Muscle layer of colon (tissue), 2 donors: ENCODE data around the gene DIS3L.

Experiments used
- H3K27ac ChIP-seq: one replicate; pipeline ENCODE4 v1.7.0; 2013; ENCODE audit warnings: low read depth, mild to moderate bottlenecking, low read length, moderate library complexity
- H3K27me3 ChIP-seq, 2 donors: one replicate each; pipeline ENCODE4 v1.7.0; 2013; ENCODE audit warnings: low read length in 2 of 2, mild to moderate bottlenecking in 2 of 2; ENCODE audit not compliant: insufficient read depth in 2 of 2, control insufficient read depth in 1 of 2
- H3K36me3 ChIP-seq: one replicate; pipeline ENCODE4 v1.7.0; 2013; ENCODE audit warnings: mild to moderate bottlenecking, low read length; ENCODE audit not compliant: insufficient read depth
- H3K4me1 ChIP-seq: one replicate; pipeline ENCODE4 v1.7.0; 2013; ENCODE audit warnings: mild to moderate bottlenecking, low read length; ENCODE audit not compliant: insufficient read depth
- H3K4me3 ChIP-seq, 2 donors: one replicate each; pipeline ENCODE4 v1.7.0; 2013; ENCODE audit warnings: low read length in 2 of 2, low read depth in 1 of 2, mild to moderate bottlenecking in 1 of 2, moderate library complexity in 1 of 2
- H3K9ac ChIP-seq: one replicate; pipeline ENCODE4 v1.7.0; 2013; ENCODE audit warnings: low read length
- H3K9me3 ChIP-seq: one replicate; pipeline ENCODE4 v1.7.0; 2013; ENCODE audit warnings: mild to moderate bottlenecking, low read length
- donor health status: abdominal sarcoma.
- donor health status: Adenocarcinoma of cecum.

Gene DIS3L

GRCh38 chr15:66284271-66284670, 9.1 kb upstream of the DIS3L start:
- H3K4me3 ChIP-seq: no peak overlapping the region
- H3K4me1 ChIP-seq: no peaks in the 10 kb centered on the region
- no peaks in the 10 kb centered on the region for H3K36me3 ChIP-seq
- no peak overlapping the region for H3K9ac ChIP-seq
- H3K9me3 ChIP-seq: no peaks in the 10 kb centered on the region
- H3K27ac ChIP-seq: no peak overlapping the region
- no peaks in the 10 kb centered on the region for H3K27me3 ChIP-seq

GRCh38 chr15:66285533-66286280, 7.7 kb upstream of the DIS3L start:
- Histone ChIP-seq H3K9ac (no peak overlapping the region), H3K36me3 (no peaks in the 10 kb centered on the region), H3K27ac (no peak overlapping the region), H3K9me3 (no peaks in the 10 kb centered on the region), H3K27me3 (no peaks in the 10 kb centered on the region), H3K4me1 (no peaks in the 10 kb centered on the region), H3K4me3 (no peak overlapping the region)

- no peak overlapping the region for H3K4me3 ChIP-seq
- H3K9me3 ChIP-seq: no peaks in the 10 kb centered on the region
- H3K9ac ChIP-seq: no peak overlapping the region
- H3K27ac ChIP-seq: no peak overlapping the region
- peaks cover 9% of the 10 kb centered on the region for H3K4me1 ChIP-seq
- no peaks in the 10 kb centered on the region for H3K36me3 ChIP-seq
- H3K27me3 ChIP-seq: no peaks in the 10 kb centered on the region
Observed at GRCh38 chr15:66287461-66288057, 5.8 kb upstream of the DIS3L start.

GRCh38 chr15:66288093-66288492, 5.3 kb upstream of the DIS3L start:
- no peaks in the 10 kb centered on the region for H3K9me3 ChIP-seq
- H3K4me3 ChIP-seq: no peak overlapping the region
- peaks cover 11% of the 10 kb centered on the region for H3K4me1 ChIP-seq
- no peaks in the 10 kb centered on the region for H3K36me3 ChIP-seq
- no peak overlapping the region for H3K27ac ChIP-seq
- no peaks in the 10 kb centered on the region for H3K27me3 ChIP-seq
- no peak overlapping the region for H3K9ac ChIP-seq

- Histone ChIP-seq H3K9ac (no peak overlapping the region), H3K4me1 (peaks cover 11% of the 10 kb centered on the region), H3K4me3 (no peak overlapping the region), H3K36me3 (no peaks in the 10 kb centered on the region), H3K27ac (no peak overlapping the region), H3K27me3 (no peaks in the 10 kb centered on the region), H3K9me3 (no peaks in the 10 kb centered on the region)
Observed at GRCh38 chr15:66288551-66289185, 4.7 kb upstream of the DIS3L start.

- H3K9me3 ChIP-seq: no peaks in the 10 kb centered on the region
- H3K4me3 ChIP-seq: no peak overlapping the region
- H3K36me3 ChIP-seq: no peaks in the 10 kb centered on the region
- H3K9ac ChIP-seq: no peak overlapping the region
- peaks cover 20% of the 10 kb centered on the region for H3K4me1 ChIP-seq
- H3K27me3 ChIP-seq: no peaks in the 10 kb centered on the region
- H3K27ac ChIP-seq: no peak overlapping the region
Observed at GRCh38 chr15:66290007-66290406, 3.4 kb upstream of the DIS3L start.

- peaks cover 23% of the 10 kb centered on the region for H3K4me1 ChIP-seq
- no peak overlapping the region for H3K9ac ChIP-seq
- no peak overlapping the region for H3K27ac ChIP-seq
- H3K4me3 ChIP-seq: no peak overlapping the region
- no peaks in the 10 kb centered on the region for H3K36me3 ChIP-seq
- H3K9me3 ChIP-seq: no peaks in the 10 kb centered on the region
- no peaks in the 10 kb centered on the region for H3K27me3 ChIP-seq
Observed at GRCh38 chr15:66290518-66290917, 2.9 kb upstream of the DIS3L start.

GRCh38 chr15:66291816-66292570, 1.4 kb upstream of the DIS3L start:
- Histone ChIP-seq H3K27ac (peak overlapping the region; percentile 54), H3K4me1 (peaks cover 23% of the 10 kb centered on the region), H3K9me3 (no peaks in the 10 kb centered on the region), H3K9ac (no peak overlapping the region), H3K4me3 (peak overlapping the region in 1 of 2 donors; percentile 75), H3K36me3 (no peaks in the 10 kb centered on the region), H3K27me3 (no peaks in the 10 kb centered on the region)

- Histone ChIP-seq H3K36me3 (no peaks in the 10 kb centered on the region), H3K27ac (peak overlapping the region; percentile 54), H3K4me3 (peak overlapping the region; percentile 75 to 76)
Observed at GRCh38 chr15:66292571-66293418, 573 bp upstream of the DIS3L start.

GRCh38 chr15:66294157-66294931, 976 bp downstream of the DIS3L start:
- Histone ChIP-seq H3K27me3 (no peaks in the 10 kb centered on the region), H3K4me1 (peaks cover 23% of the 10 kb centered on the region), H3K4me3 (peak overlapping the region; percentile 76 to 85)

More at GRCh38 chr15:66292571-66293418, 573 bp upstream of the DIS3L start:
- no peaks in the 10 kb centered on the region for H3K9me3 ChIP-seq
- H3K4me1 ChIP-seq: peaks cover 23% of the 10 kb centered on the region
- peak overlapping the region; percentile 24 for H3K9ac ChIP-seq
- no peaks in the 10 kb centered on the region for H3K27me3 ChIP-seq

More at GRCh38 chr15:66294157-66294931, 976 bp downstream of the DIS3L start:
- no peaks in the 10 kb centered on the region for H3K9me3 ChIP-seq
- peaks cover 8% of the 10 kb centered on the region for H3K36me3 ChIP-seq
- H3K9ac ChIP-seq: peak overlapping the region; percentile 85
- peak overlapping the region; percentile 94 for H3K27ac ChIP-seq
